Liver (tissue), 3 donors: ENCODE measurements around the gene CARMIL1.

ENCODE experiments used
- GABPA ChIP-seq, 2 donors: IDR thresholded peaks in 1 of 2; conservative IDR thresholded peaks in 1 of 2; 2 replicates each; pipeline ENCODE4 v1.6.1; 2016; ENCODE audit warnings: antibody characterized with exemption in 2 of 2, mild to moderate bottlenecking in 1 of 2, moderate library complexity in 1 of 2
- JUND ChIP-seq, 2 donors: IDR thresholded peaks; 2 replicates each; pipeline ENCODE4 v1.6.1; 2016; ENCODE audit warnings: antibody characterized with exemption in 2 of 2
- TF ChIP-seq, protein P1 (sequence below): fragments of 150-350 bp; IDR thresholded peaks from 2 replicates; pipeline ENCODE4 v1.5.1; 2017; ENCODE audit warnings: improper control_type of control experiment, low read depth, low read length; ENCODE audit not compliant: missing input control
- donor health status: healthy.
- donor health status: healthy.

DNA sequence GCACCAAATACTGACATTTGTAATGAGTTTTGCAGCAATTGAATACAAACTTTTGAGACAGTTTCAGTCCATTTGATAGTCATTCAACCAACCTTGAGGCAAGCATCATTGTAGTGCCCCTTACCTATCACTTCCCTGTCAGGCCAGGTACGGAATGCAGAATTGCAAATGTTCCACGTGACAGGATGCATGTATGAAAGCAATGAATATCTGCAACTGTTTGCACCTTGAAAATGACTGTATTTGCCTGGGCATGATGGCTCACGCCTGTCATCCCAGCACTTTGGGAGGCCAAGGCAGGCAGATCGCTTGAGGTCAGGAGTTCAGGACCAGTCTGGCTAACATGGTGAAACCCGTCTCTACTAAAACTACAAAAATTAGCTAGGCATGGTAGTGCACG lies 226.8 kb downstream of the CARMIL1 start:
- TF ChIP-seq, protein P1, sequence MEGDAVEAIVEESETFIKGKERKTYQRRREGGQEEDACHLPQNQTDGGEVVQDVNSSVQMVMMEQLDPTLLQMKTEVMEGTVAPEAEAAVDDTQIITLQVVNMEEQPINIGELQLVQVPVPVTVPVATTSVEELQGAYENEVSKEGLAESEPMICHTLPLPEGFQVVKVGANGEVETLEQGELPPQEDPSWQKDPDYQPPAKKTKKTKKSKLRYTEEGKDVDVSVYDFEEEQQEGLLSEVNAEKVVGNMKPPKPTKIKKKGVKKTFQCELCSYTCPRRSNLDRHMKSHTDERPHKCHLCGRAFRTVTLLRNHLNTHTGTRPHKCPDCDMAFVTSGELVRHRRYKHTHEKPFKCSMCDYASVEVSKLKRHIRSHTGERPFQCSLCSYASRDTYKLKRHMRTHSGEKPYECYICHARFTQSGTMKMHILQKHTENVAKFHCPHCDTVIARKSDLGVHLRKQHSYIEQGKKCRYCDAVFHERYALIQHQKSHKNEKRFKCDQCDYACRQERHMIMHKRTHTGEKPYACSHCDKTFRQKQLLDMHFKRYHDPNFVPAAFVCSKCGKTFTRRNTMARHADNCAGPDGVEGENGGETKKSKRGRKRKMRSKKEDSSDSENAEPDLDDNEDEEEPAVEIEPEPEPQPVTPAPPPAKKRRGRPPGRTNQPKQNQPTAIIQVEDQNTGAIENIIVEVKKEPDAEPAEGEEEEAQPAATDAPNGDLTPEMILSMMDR, result no peak
- no peak for TF ChIP-seq JUND (IDR thresholded peaks at IDR 0.05)
- no peak for TF ChIP-seq GABPA (IDR thresholded peaks at IDR 0.05 in 1 of 2, conservative IDR thresholded peaks at IDR 0.05 in 1 of 2)
